Pancreas (tissue), 10 donors: ENCODE data around the gene STAG1. TPM values are rescaled to one million over a fixed set of nuclear protein-coding genes. Genes with fewer than 3 reads are reported as not detected.

Source experiments
- ATAC-seq, 4 donors: fragments of 200-7000 bp; cut with Tn5 transposase; one replicate each; pipeline versions ENCODE4 v1.8.0 to v1.9.1; 2020; ENCODE audit warnings: mild to moderate bottlenecking in 4 of 4, moderate library complexity in 4 of 4
- DNase-seq, 6 donors: peaks; one replicate each; pipeline ENCODE4 v3.0.0-alpha.2; 2020
- FAIRE-seq: peaks from 2 replicates; lab custom pipeline; 2012; peaks lifted over from hg19 to GRCh38; lab: Jason Lieb, UNC
- H3K27ac ChIP-seq, 4 donors: fragments of 200-600 bp; sonication (generic); 1 replicate in 3 of 4; 2 replicates in 1 of 4; pipeline versions ENCODE4 v1.5.0 to v1.8.0; 2020
- H3K27me3 ChIP-seq, 4 donors: fragments of 200-600 bp; one replicate each; pipeline ENCODE4 v1.8.0; 2021
- H3K36me3 ChIP-seq, 3 donors: fragments of 200-600 bp; sonication (generic) in 1 of 3; one replicate each; pipeline versions ENCODE4 v1.5.0 to v1.8.0; 2020 to 2021
- H3K4me1 ChIP-seq, 3 donors: fragments of 200-600 bp; one replicate each; pipeline ENCODE4 v1.8.0; 2021
- H3K4me3 ChIP-seq, 4 donors: fragments of 200-600 bp; sonication (generic) in 2 of 4; one replicate each; pipeline versions ENCODE4 v1.5.0 to v1.8.0; 2020 to 2021
- H3K9me3 ChIP-seq, 4 donors: fragments of 200-600 bp; one replicate each; pipeline ENCODE4 v1.8.0; 2021
- CTCF ChIP-seq, 4 donors: fragments of 200-600 bp; sonication (generic) in 3 of 4; IDR thresholded peaks; one replicate each; pipeline versions ENCODE4 v1.5.0 to v1.8.0; 2021; ENCODE audit warnings: antibody characterized with exemption in 4 of 4
- WGBS, 2 donors: extraction: QIAGEN DNeasy Blood & Tissue Kit; methylation state at CpG; one replicate each; pipeline ENCODE4 v1.1.7; 2013; 5-methylcytosine and 5-hydroxymethylcytosine counted together
- intact Hi-C, 3 donors: fragments of 100-400 bp; cut with DNase I; formaldehyde crosslinking; loops; one replicate each; pipeline versions ENCODE4 v1.11.1 to v1.14.2; 2022
- polyA plus RNA-seq, 2 donors: library from polyadenylated mRNA; stranded (reverse); fragments of 200-250 nt; gene quantifications; one replicate each; pipeline ENCODE4 v1.2.3, GENCODE V29; 2013
- total RNA-seq, 6 donors: library from RNA; stranded (reverse); fragmentation: NEBNext Ultra II Directional in 4 of 6; extraction: Animal tissue kit (Norgen Biotek cat#: 25700) in 4 of 6; gene quantifications; one replicate each; pipeline versions ENCODE4 v1.2.1 to v1.2.4, GENCODE V29; 2021 to 2023
- donor health status: healthy with polysubstance abuse.
- donor health status: DM: no; HTN: no; CAD: no; lungs with moderate emphysema.
- donor health status: DM: no; HTN: no; CAD: no.
- donor health status: control.
- donor health status: control.
- donor health status: Bipolar disorder and iron deficiency.
- donor health status: DM: yes; HTN: yes; CAD: no.
- donor health status: DM: no; HTN: no; CAD: no.
- donor health status: DM: no; HTN: no; CAD: no.
- donor health status: DM: yes; HTN: yes; CAD: no.

Gene STAG1
- total and polyA plus RNA-seq, 8 donors = 6.8 to 24.1 (median 18.6) TPM

DNA sequence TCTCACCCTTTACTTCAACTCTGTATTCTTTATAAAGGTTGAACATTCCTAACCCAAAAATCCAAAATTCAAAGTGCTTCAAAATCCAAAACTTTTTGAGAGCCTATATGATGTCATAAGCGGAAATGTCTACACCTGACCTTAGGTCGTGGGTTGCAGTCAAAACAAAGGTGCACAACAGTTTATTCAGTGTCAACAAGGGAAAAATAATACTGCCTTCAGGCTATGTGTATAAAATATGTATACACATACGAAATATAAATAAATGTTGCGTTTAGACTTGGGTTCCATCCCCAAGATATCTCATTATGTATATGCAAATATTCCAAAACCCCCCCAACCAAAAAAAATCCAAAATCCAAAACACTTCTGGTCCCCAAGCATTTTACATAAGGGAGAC is 90.9 kb downstream of the STAG1 start:
- DNase-seq (no peak), FAIRE-seq (no peak), ATAC-seq (no peak)
- Histone ChIP-seq H3K27me3 (no peaks in the 10 kb centered on the region), H3K9me3 (no peaks in the 10 kb centered on the region), H3K27ac (no peak overlapping the region), H3K4me1 (no peaks in the 10 kb centered on the region), H3K4me3 (no peak overlapping the region), H3K36me3 (no peaks in the 10 kb centered on the region)
- 89 to 92% methylated on average over 4 of the region's 4 CpGs for WGBS, 2 donors
- intact Hi-C loops = no loop called here
- no peak for TF ChIP-seq CTCF (IDR thresholded peaks at IDR 0.05)

- ATAC-seq (peak in 3 of 4 donors; percentile 46 to 77 (median 75)), FAIRE-seq (no peak), DNase-seq (peak in 1 of 6 donors; percentile 9)
- Histone ChIP-seq H3K9me3 (no peaks in the 10 kb centered on the region), H3K27me3 (no peaks in the 10 kb centered on the region), H3K4me3 (no peak overlapping the region), H3K36me3 (no peaks in the 10 kb centered on the region), H3K4me1 (no peaks in the 10 kb centered on the region), H3K27ac (no peak overlapping the region)
- WGBS, 2 donors = 58 to 60% methylated on average over 8 of the region's 8 CpGs
- TF ChIP-seq CTCF (IDR thresholded peaks at IDR 0.05) = no peak
- intact Hi-C loops = no loop called here
These were observed 93.1 kb downstream of the STAG1 start for GRCh38 chr3:136658946-136659682.

- Histone ChIP-seq H3K27me3 (no peaks in the 10 kb centered on the region), H3K4me1 (no peaks in the 10 kb centered on the region), H3K36me3 (no peaks in the 10 kb centered on the region), H3K4me3 (no peak overlapping the region), H3K27ac (no peak overlapping the region), H3K9me3 (no peaks in the 10 kb centered on the region)
- WGBS, 2 donors = 86 to 95% methylated on average over 3 of the region's 3 CpGs
- no peak for TF ChIP-seq CTCF (IDR thresholded peaks at IDR 0.05)
- no peak for DNase-seq
- FAIRE-seq = no peak
- intact Hi-C loops = no loop called here
- ATAC-seq = no peak
These were observed 94.7 kb downstream of the STAG1 start for GRCh38 chr3:136657526-136657925.

DNA sequence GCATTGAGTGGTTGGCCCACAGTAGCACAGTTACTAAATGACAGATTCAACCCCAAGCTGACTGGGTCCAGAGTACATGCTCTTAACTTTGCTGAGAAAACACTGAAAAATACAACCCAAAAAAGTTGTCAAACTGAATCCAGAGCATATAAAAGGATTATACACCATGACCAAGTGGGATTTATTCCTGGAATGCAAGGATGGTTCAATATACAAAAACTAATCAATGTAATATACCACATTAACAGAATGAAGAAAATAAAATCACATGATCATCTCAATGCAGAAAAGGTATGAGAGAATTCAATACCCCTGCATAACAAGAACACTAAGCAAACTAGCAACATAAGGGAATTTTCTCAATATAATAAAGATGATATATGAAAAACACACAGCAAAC is 98.5 kb downstream of the STAG1 start:
- no peaks in the 10 kb centered on the region for H3K36me3 ChIP-seq
- H3K4me3 ChIP-seq = no peak overlapping the region
- H3K9me3 ChIP-seq = no peaks in the 10 kb centered on the region
- H3K27me3 ChIP-seq = no peaks in the 10 kb centered on the region
- no peak overlapping the region for H3K27ac ChIP-seq
- peaks cover 0 to 6% (median 0%) of the 10 kb centered on the region in 3 donors for H3K4me1 ChIP-seq
- no peak for DNase-seq
- ATAC-seq = no peak
- intact Hi-C loops = no loop called here
- no peak for TF ChIP-seq CTCF (IDR thresholded peaks at IDR 0.05)
- FAIRE-seq = no peak

GRCh38 chr3:136651581-136651980 is 100.6 kb downstream of the STAG1 start:
- Histone ChIP-seq H3K27me3 (no peaks in the 10 kb centered on the region), H3K9me3 (no peaks in the 10 kb centered on the region), H3K4me3 (no peak overlapping the region), H3K36me3 (no peaks in the 10 kb centered on the region), H3K27ac (no peak overlapping the region), H3K4me1 (peaks cover 0 to 6% (median 0%) of the 10 kb centered on the region in 3 donors)
- 35 to 37% methylated on average over 2 of the region's 2 CpGs for WGBS, 2 donors
- FAIRE-seq (no peak), ATAC-seq (no peak), DNase-seq (no peak)
- intact Hi-C loops = no loop called here
- TF ChIP-seq CTCF (IDR thresholded peaks at IDR 0.05) = no peak
